KG1 (cell line): ENCODE results near the gene RAB44.

Experiments
- DNase-seq: peaks from one replicate; lab custom pipeline; 2025; lab: John Stamatoyannopoulos, UW

The RAB44 gene

GRCh38 chr6:36730424-36731380 is 33.1 kb downstream of the RAB44 start:
- no peak for DNase-seq

GRCh38 chr6:36731622-36732310 is 34.1 kb downstream of the RAB44 start:
- DNase-seq, result no peak

GRCh38 chr6:36733300-36733699 is 35.7 kb downstream of the RAB44 start:
- no peak for DNase-seq

- DNase-seq, result no peak
These were observed 36.9 kb downstream of the RAB44 start for GRCh38 chr6:36734486-36735060.

- DNase-seq, result no peak
These were observed 37.8 kb downstream of the RAB44 start for GRCh38 chr6:36735110-36736071.

- DNase-seq, result no peak
These were observed 39.6 kb downstream of the RAB44 start for GRCh38 chr6:36737043-36737785.

- DNase-seq, result no peak
These were observed 40.5 kb downstream of the RAB44 start for GRCh38 chr6:36738108-36738507.

- DNase-seq, result no peak
These were observed 42.6 kb downstream of the RAB44 start for GRCh38 chr6:36739947-36740817.

- no peak for DNase-seq
These were observed 43.2 kb downstream of the RAB44 start for GRCh38 chr6:36740818-36741179.

- no peak for DNase-seq
These were observed 44.5 kb downstream of the RAB44 start for GRCh38 chr6:36742146-36742545.

- DNase-seq, result no peak
These were observed 45.4 kb downstream of the RAB44 start for GRCh38 chr6:36743032-36743431.

- DNase-seq, result no peak
These were observed 46.1 kb downstream of the RAB44 start for GRCh38 chr6:36743538-36744303.

- DNase-seq, result no peak
These were observed 46.7 kb downstream of the RAB44 start for GRCh38 chr6:36744304-36744673.

GRCh38 chr6:36745283-36745682 is 47.7 kb downstream of the RAB44 start:
- no peak for DNase-seq

- DNase-seq, result no peak
These were observed 48.2 kb downstream of the RAB44 start for GRCh38 chr6:36745836-36746235.

GRCh38 chr6:36746251-36746650 is 48.6 kb downstream of the RAB44 start:
- DNase-seq, result no peak

GRCh38 chr6:36749829-36750489 is 52.3 kb downstream of the RAB44 start:
- DNase-seq, result no peak

GRCh38 chr6:36751091-36751490 is 53.5 kb downstream of the RAB44 start:
- DNase-seq, result no peak

GRCh38 chr6:36751833-36752186 is 54.2 kb downstream of the RAB44 start:
- no peak for DNase-seq
